Activated CD4-positive, alpha-beta T cell treated with anti-CD3 and anti-CD28 coated beads, Interleukin-10, Interleukin-2, amounts not matched to agents 100 ng/mL and 50 ng/mL, durations not matched to agents 16 hours and 8 hours (primary cell): ENCODE data around the gene BAG3.
"Not testable (repeated sequence)": the region's sequence is repeated elsewhere in the genome, so short reads cannot be mapped to it uniquely, and the experiment has no call there.

Experiments
- DNase-seq: peaks from one replicate; pipeline ENCODE4 v3.0.0-alpha.2; 2020

BAG3 gene

DNA sequence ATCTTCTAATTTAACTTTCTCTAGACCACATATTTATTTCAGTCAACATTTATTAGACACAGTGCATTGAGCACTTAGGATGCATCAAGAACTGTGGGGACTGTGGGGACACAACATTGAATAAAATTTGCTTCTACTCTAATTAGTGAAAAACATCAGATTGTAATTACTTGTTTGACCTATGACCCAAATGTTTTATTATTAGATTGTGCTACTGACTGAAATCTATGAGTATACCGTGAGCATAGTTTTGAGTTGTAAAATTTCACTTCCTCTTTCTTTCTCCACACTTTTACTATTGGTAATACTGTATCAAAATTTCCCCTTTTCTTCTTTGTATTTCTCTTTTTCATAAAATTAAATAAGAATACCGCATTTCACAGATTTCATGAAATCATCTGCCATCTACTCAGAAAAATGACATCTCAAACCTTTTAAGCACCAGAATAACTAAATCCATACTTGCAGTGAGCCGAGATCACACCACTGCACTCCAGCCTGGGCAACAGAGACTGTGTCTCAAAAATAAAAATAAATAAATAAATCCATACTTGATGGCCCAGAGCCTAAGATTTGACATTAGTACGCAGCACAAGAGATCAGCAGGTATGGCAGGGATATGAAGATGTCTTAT lies 49.3 kb downstream of the BAG3 start:
- DNase-seq, result no peak

DNA sequence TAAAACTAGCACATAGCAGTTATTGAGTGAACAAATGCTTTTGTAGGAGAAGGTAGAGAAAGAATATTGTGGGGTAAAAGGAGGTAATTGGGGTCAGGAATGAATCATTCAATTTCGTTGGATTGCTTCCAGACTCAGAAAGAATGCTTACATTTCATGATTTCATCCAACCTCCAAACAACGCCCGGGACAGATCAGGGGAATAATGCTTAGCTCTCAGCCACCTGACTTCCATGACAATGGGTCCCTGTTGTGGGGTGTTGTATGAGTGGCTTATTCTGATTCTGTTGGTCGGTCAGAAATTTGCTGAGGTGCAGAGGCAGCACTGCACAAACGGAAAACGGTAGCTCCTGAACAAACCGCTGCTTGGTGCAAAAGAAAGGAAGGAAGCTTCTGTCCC lies 50.7 kb downstream of the BAG3 start:
- no peak for DNase-seq

DNA sequence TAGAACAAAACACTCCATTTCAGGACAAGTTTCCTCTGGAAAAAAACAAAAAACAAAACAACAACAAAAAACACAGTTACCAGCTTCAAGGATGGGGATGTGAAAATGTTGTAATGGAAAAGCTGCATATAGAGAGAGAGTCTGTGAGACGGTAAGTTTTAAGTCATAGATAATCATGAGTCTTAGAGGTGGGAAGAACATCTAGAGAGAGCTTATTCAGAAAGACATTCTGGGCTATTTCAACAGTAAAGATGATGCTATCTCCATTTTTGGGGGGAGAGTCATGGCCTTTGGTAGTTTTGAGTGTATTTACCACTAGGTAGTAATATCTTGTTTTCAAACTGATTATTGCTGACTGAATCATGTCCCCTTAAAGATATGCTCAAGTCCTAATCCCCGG lies 51.4 kb downstream of the BAG3 start:
- peak; percentile 58 for DNase-seq

DNA sequence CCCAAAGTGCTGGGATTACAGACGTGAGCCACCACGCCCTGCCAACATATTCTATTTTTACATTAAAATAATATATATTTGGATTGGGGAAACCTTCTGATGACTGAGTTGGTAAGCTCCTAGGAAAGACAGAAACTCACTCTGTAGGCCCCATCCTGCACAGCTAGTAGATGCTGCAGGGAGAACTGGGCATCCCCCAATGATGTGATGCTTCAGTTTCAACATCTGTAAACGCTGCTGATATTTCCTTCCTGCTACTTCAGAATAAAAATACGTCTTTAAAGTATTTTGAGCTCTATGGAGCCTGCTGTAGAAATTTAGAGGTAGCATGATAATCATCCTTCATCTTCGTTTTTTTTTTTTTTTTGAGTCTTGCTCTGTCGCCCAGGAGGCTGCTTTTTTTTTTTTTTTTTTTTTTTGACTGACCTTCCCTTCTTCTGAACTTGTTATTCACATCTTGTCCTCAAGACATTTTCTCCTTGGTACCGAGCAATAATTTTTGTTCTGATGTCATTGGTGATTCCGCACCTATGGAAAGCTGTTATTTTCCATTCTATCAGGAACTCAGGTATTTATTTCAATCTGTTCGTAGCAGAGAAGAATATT lies 52.8 kb downstream of the BAG3 start:
- peak; percentile 43 for DNase-seq

DNA sequence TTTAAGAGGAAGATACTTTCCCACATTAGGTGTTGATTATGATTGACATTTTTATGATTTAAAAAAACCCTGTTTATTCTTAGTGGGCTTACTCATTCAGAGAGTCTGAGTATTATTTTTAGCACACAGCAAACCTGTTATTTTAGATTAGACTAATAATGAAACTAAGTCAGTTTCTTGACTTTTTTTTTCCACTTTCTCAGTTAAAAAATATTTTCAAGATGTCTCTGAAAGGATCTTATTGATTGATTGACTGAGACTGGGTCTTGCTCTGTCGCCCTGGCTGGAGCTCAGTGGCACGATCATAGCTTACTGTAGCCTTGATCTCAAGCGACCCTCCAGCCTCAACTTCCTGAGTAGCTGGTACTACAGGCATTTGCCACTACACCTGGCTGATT lies 54.3 kb downstream of the BAG3 start:
- DNase-seq, result peak; percentile 80

DNA sequence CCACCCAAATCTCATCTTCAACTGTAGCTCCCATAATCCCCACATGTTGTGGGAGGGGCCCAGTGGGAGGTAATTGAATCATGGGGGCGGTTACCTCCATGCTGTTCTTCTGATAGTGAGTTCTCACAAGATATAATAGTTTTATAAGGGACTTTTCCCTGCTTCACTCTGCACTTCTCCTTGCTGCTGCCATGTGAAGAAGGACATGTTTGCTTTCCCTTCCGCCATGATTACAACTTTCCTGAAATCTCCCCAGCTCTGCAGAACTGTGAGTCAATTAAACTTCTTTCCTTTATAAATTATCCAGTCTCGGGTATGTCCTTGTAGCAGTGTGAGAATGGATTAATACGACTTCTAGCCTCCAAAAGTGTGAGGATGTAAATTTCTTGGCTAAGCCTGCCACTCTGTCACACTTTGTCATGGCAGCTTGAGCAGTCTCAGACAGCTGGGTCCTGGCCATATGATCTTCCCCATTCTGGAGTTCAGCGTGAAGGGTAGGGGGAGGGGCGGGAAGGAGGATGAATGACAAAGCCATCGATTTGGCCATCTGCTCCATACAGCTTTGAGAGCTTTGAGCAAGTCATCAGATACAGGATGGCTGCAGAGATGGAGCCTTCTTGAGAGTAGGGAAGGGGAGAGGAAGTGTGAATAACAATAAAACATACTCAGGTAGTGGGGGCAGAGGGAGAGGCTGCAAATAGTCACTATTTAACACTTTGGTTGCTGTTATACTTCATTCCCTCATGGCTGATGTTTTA lies 55.5 kb downstream of the BAG3 start:
- DNase-seq, result no peak

DNA sequence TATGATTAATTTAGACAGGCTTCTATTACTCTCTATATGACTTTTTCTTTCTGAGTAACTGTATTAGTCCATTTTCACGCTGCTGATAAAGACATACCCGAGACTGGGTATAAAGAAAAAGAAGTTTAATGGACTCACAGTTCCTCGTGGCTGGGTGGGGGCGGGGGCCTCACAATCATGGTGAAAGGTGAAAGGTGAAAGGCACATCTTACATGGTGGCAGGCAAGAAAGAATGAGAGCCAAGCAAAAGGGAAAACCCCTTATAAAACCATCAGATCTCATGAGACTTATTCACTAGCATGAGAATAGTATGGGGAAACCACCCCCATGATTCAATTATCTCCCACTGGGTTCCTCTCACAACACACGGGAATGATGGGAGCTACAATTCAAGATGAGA lies 56.2 kb downstream of the BAG3 start:
- peak; percentile 43 for DNase-seq

DNA sequence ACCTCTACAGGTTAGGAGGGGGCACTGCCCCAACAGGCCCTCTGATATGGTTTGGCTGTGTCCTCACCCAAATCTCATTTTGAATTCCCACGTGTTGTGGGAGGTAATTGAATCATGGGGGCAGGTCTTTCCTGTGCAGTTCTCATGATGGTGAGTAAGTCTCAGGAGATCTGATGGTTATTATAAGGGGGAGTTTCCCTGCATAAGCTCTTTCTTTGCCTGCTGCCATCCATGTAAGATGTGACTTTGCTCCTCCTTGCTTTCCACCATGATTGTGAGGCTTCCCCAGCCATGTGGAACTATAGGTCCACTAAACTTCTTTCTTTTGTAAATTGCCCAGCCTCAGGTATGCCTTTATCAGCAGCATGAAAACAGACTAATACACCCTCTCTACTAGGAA lies 59.8 kb downstream of the BAG3 start:
- not testable (repeated sequence) for DNase-seq

DNA sequence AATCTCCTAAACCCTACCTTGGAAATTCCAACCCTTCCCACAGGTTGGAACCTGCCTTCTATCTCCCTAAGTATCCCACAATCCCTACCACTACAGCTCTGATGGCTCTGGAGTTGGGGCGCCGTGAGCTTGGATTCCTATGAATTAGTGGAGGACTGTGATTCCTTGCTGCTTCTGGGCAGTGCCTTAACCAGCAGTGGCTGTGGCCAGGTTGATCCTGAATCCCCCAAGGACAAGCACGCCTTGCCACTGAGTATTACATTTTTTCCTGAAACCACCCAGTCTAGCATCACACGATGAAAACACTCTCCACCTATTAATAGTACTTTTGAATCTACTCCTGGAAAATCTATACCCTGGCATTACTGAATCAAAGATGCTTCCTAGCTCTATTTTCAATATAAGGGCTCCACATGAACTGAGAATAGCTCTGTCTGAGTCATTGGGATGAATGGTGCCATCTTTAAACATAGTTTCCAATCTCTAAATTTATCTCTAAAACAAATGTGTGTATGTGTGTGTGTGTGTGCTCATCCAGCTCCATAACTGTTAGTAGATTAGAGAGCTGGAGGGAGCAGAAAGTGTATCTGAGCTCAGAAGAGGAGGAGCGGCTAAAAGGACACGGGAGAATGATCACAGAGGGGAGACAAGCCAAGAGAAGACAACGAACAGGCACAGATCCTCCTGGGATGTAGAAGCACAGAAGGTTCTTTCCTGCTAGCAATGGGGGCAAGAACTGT lies 62.7 kb downstream of the BAG3 start:
- DNase-seq, result no peak

DNA sequence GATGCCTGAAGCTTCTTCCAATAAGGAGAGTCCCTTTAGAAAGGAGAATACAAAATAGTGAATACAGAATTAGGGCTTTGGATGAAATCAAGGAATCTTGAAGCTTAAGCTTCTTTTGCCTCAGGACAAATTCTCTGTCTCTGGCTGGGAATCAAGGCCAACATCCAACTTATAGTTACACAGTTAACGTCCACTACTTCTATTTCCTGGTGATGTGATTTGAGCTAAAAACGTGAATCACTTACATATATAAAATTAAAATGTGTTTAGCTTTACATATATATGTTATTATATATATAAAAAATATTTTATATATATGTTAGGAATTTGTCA lies 63.3 kb downstream of the BAG3 start:
- DNase-seq, result no peak

DNA sequence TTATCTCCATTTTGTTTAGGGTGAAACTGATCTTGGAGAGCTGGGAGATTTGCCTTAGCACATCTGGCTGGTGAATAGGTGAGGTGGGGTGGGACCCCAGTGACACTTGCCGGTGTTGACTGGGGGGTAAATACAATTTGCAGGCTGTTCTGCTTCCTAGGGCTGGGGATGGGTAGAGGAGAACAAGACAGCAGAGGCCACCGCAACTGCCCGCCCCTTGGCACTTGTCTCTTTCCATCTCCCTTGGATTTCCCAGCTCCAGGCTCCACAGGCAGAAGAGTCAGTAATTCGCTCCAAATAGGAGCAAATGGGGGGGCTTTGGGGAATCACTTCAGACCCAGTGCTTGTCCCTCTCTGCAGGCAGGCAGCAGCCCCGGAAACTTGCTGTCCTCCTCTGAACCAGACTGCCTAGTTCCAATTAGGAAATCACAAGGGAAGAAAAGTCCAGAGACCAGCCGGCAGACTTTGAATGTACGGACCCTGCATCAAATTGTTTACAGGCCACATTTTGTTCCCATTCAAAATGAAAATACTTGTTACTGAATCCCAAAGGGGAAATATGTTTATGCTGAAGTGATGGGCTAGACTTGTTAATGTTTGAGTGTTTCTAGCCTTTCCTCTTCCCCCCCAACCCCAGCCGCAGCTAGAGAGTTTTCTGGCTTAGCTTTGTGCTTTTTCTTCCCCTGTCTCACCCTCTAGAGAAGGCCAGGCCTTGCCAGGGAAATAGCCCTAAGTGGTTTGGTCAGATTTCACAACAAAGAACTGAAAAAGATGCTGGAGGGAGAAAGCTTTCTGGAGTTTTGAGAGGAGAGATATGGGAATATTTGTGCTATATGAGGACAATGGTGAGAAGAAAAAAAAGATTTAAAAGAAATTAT lies 64.7 kb downstream of the BAG3 start:
- DNase-seq, result no peak

DNA sequence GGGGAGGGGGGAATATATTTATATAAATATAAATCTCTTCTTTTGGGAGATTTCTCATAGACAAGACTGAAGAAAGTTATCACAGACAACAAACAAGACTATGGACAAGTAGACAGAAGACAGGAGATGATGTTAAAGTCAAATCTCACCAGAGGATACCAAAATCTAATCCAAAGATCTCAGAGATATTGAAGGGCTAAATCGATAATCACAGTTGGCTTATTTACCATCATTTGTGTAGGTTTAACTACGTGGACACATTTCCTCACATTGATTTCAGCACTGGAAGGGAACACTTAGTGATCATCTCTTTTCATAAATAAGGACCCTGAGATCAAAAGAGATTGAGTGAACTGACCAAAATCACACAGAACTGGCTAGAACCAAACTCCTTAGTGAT lies 72.0 kb downstream of the BAG3 start:
- no peak for DNase-seq

DNA sequence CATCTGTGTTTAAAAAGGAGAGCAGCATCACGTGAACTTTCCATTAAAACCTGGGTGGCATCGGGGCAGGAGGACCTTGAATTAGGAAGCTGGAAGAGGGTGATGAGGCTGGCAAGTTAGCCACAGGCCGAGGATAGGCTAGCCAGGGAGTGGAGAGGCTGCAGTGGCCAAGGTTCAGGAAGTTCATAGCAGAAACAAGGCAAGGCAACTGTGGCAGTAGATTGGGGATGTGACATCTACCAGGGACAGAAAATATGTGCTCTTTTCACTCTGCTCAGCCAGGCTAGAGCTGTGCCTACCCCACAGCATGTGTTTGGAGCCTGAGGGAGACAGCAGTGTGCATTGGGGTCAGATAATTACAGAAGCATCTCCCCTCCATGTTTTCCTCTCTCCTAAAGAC lies 72.4 kb downstream of the BAG3 start:
- DNase-seq, result no peak

DNA sequence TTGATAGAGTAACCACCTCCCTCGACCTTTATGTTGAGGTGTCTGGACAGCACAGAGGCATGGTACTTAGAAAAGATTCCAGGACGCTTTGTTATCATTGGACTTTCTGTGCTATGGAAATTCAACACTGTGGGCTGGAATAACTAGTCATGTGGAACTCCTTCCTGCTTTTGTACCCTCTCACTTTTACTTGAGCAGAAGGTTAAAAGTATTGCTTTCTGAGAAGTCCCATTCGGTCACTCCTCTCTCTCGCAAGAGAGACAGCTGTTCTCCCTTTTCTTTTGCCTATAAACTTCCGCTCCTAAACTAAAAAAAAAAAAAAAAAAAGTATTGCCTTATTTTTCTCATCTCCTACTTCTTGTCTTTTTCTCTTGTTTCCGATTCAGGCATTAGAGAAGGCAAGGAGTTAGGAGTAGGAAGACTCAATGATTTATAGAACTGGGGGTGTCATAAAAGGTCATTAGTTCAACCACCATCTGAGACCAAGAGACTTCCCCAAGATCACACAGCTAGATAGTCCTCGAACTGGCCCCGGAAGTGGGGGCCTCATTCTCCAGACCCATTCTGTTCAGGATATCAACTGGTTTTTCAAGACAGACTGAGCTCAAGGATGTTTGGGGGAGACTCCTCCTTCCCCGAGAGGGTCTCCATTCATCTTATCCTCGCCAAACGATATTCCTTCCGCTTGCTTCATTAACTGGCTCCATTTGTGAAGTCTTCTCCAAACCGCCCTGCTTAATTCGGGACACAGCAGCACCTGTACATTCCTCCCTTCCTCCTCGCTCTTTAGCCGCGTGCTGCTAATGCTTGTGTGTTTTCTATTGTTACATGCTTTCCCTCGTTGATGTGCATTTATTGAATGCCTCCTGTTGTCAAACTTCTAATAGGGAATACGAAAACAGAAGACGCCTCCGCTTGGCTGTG lies 73.7 kb downstream of the BAG3 start:
- DNase-seq, result no peak

DNA sequence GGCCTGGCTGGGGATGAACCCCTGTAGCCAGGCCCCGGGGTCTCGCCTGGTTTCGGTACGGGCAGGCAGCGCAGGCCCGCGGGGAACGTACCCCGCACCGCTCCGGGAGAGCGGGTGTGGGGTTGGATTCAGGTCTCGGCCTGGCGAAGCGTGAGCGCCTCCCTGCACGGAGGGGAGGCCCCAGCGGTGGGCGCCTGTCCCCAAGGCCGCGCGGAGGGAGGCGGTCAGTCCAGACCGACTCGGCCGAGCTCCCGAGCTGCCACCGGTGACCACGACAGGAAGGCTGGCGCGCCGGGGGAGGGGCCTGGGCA lies 74.3 kb downstream of the BAG3 start:
- no peak for DNase-seq

DNA sequence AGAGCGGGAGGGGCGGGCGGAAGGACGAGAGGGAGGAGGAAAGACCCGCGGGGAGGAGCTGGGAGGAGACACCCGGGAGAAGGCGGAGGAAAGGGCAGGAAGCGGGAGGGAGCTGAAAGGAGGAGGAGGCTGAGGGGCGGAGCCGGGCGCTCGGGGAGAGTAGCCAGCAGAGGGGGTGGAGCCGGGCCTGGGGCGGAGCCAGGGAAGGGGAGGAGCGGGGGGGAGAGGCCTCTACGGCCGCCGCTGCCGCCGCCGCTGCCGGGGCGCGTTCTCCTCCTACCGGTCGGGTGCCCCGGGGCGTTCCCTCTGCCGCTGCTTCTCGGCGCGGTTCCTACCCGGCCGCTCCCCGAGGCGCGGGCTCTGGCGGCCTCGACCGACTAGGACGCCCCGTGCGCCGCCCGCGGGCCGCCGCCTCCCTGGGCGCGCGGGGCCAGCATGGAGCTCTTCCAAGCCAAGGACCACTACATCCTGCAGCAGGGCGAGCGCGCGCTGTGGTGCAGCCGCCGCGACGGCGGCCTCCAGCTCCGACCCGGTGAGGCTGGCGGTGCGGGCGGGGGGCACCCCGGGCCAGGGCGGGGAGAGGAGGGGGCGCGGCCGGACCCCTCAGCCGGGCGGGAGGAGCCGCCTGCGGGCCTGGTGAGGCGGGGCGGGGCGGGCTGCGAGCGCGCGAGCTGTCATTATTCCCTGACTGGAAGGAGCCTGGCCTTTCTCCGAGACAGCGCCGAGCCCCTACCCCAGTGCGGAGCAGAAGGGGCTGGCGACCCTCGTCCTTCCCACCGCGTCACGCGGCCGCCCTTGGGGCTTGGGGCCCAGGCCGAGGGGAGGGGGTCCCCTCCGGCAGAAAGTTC lies 74.9 kb downstream of the BAG3 start, which contains the start of gene INPP5F:
Gene INPP5F, plus strand, starts transcription at position 223 of the 848 bp plus-strand sequence. Its CDS starts 213 bp downstream, at position 436.
- peak; percentile 100 for DNase-seq

DNA sequence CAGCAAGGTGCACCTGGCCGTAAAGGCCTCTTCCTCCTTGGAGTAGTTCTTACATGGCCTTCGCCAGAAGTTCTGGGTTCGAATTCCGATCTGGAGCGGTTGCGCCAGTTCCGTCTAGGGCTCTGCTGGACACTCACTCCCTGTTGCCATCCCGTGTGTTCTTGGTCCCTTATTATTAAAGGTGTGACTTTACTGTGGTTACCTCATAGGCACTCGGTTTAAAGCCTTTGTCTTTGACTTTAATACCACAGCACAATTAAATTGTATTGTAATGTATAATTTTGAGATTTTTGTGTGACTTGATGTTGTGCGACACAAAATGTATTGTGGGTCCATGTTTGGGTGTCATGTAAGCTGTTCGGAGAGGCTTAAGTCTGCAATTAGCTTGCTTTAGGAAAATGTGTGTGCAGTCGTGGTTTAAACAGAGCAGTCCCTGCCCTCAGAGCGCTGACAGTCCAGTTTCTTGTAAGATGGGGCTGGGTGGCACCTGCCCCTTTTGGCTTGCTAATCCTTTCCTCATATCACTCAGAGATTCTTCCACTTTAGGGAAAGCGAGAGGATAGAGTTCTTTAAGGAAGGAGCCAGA lies 75.6 kb downstream of the BAG3 start:
- no peak for DNase-seq
